ENCODE results near the gene SKI.

DNA sequence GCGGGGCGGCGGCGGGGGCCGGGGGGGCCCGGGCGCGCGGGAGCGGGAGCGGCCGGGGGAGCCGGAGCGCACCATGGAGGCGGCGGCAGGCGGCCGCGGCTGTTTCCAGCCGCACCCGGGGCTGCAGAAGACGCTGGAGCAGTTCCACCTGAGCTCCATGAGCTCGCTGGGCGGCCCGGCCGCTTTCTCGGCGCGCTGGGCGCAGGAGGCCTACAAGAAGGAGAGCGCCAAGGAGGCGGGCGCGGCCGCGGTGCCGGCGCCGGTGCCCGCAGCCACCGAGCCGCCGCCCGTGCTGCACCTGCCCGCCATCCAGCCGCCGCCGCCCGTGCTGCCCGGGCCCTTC is 546 bp downstream of the SKI start:
- TF ChIP-seq, protein P1, sequence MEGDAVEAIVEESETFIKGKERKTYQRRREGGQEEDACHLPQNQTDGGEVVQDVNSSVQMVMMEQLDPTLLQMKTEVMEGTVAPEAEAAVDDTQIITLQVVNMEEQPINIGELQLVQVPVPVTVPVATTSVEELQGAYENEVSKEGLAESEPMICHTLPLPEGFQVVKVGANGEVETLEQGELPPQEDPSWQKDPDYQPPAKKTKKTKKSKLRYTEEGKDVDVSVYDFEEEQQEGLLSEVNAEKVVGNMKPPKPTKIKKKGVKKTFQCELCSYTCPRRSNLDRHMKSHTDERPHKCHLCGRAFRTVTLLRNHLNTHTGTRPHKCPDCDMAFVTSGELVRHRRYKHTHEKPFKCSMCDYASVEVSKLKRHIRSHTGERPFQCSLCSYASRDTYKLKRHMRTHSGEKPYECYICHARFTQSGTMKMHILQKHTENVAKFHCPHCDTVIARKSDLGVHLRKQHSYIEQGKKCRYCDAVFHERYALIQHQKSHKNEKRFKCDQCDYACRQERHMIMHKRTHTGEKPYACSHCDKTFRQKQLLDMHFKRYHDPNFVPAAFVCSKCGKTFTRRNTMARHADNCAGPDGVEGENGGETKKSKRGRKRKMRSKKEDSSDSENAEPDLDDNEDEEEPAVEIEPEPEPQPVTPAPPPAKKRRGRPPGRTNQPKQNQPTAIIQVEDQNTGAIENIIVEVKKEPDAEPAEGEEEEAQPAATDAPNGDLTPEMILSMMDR (IDR thresholded peaks at IDR 0.05; ENCODE audit: low read length), result no peak
- TF ChIP-seq EZH2 (IDR thresholded peaks at IDR 0.05; ENCODE audit: borderline replicate concordance, low read length), result no peak

Measured in OCI-LY1 (cell line).